Measurements from ENCODE around the gene ADPRHL1.

DNA sequence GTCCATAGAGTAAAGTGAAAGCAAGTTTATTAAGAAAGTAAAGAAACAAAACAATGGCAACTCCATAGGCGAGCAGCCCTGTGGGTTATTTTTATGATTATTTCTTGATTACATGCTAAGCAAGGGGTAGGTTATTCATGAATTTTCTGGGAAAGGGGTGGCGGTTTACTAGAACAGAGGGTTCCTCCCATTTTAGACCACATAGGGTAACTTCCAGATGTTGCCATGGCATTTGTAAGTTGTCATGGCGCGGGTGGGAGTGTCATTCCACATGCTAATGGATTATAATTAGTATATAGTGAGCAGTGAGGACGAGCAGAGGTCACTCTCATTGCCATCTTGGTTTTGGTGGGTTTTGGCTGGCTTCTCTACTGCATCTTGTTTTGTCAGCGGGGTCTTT is 45.6 kb upstream of the ADPRHL1 start:
- TF ChIP-seq, protein P1, sequence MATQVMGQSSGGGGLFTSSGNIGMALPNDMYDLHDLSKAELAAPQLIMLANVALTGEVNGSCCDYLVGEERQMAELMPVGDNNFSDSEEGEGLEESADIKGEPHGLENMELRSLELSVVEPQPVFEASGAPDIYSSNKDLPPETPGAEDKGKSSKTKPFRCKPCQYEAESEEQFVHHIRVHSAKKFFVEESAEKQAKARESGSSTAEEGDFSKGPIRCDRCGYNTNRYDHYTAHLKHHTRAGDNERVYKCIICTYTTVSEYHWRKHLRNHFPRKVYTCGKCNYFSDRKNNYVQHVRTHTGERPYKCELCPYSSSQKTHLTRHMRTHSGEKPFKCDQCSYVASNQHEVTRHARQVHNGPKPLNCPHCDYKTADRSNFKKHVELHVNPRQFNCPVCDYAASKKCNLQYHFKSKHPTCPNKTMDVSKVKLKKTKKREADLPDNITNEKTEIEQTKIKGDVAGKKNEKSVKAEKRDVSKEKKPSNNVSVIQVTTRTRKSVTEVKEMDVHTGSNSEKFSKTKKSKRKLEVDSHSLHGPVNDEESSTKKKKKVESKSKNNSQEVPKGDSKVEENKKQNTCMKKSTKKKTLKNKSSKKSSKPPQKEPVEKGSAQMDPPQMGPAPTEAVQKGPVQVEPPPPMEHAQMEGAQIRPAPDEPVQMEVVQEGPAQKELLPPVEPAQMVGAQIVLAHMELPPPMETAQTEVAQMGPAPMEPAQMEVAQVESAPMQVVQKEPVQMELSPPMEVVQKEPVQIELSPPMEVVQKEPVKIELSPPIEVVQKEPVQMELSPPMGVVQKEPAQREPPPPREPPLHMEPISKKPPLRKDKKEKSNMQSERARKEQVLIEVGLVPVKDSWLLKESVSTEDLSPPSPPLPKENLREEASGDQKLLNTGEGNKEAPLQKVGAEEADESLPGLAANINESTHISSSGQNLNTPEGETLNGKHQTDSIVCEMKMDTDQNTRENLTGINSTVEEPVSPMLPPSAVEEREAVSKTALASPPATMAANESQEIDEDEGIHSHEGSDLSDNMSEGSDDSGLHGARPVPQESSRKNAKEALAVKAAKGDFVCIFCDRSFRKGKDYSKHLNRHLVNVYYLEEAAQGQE (IDR thresholded peaks at IDR 0.05; ENCODE audit: low read depth): no peak
- TF ChIP-seq EP300 (IDR thresholded peaks at IDR 0.05; ENCODE audit: borderline replicate concordance): no peak
- no peak for TF ChIP-seq TEAD4 (IDR thresholded peaks at IDR 0.05)
- no peak for TF ChIP-seq EGR1 (IDR thresholded peaks at IDR 0.05)
- TF ChIP-seq CREB1 (IDR thresholded peaks at IDR 0.05; ENCODE audit: low read depth): no peak
- TF ChIP-seq RAD21 (IDR thresholded peaks at IDR 0.05; ENCODE audit: low read depth): no peak
- no peak for TF ChIP-seq TCF12 (IDR thresholded peaks at IDR 0.05; ENCODE audit: low read depth)
- TF ChIP-seq CEBPB (IDR thresholded peaks at IDR 0.05): no peak
- TF ChIP-seq TAF1 (IDR thresholded peaks at IDR 0.05; ENCODE audit: low read depth): no peak
- TF ChIP-seq, protein P2, sequence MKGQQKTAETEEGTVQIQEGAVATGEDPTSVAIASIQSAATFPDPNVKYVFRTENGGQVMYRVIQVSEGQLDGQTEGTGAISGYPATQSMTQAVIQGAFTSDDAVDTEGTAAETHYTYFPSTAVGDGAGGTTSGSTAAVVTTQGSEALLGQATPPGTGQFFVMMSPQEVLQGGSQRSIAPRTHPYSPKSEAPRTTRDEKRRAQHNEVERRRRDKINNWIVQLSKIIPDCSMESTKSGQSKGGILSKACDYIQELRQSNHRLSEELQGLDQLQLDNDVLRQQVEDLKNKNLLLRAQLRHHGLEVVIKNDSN (IDR thresholded peaks at IDR 0.05): no peak
